Measurements from ENCODE around the gene KIF23.

KIF23 gene

DNA sequence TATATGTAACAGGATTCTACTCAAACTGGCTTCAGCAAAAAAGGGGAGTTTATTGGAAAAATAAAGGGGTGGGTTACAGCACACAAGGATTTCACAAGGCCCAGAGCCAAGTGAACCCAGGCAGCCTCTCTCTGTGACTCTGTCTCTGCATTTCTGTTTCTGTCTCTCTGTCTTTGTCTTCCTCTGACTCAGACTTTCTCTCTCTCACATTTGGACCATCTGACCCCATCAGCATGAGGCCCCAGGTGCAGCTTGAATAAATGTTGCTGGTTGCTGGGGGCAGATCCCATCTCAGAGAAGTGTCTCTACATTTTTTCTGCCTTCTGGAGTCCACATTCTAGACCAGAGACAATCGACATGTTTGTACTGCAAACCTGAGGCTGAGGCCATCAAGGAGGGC lies 83.5 kb downstream of the KIF23 start:
- DNase-seq, result no peak

Measured in activated CD4-positive, alpha-beta T cell treated with anti-CD3 and anti-CD28 coated beads, Interleukin-2, amount 50 U/mL, for 48 hours (primary cell).